Measurements from ENCODE around the gene FAM168B.

Gene FAM168B

GRCh38 chr2:131093006-131093695 is at the start of gene FAM168B:
Gene FAM168B, minus strand, starts transcription at chr2:131093460. Its CDS starts 10,814 bp downstream, at chr2:131082646.
- no peak for TF ChIP-seq CTCF (IDR thresholded peaks at IDR 0.05; ENCODE audit: low read length, missing control alignments)
- H3K4me3 ChIP-seq (replicated peaks; ENCODE audit: low read depth, low read length), result peak within 1 kb of the TSS; percentile 87
- DNase-seq (ENCODE audit: low read depth), result peak; percentile 90

- DNase-seq (ENCODE audit: low read depth), result no peak
- H3K4me3 ChIP-seq (replicated peaks; ENCODE audit: low read depth, low read length), result no peak overlapping the region
- TF ChIP-seq CTCF (IDR thresholded peaks at IDR 0.05; ENCODE audit: low read length, missing control alignments), result no peak
These were observed 49.6 kb upstream of the FAM168B start for GRCh38 chr2:131142849-131143248.

GRCh38 chr2:131140581-131140980 is 47.3 kb upstream of the FAM168B start:
- TF ChIP-seq CTCF (IDR thresholded peaks at IDR 0.05; ENCODE audit: low read length, missing control alignments), result no peak
- no peak overlapping the region for H3K4me3 ChIP-seq (replicated peaks; ENCODE audit: low read depth, low read length)
- DNase-seq (ENCODE audit: low read depth), result no peak

GRCh38 chr2:131132729-131133128 is 39.5 kb upstream of the FAM168B start:
- no peak for TF ChIP-seq CTCF (IDR thresholded peaks at IDR 0.05; ENCODE audit: low read length, missing control alignments)
- DNase-seq (ENCODE audit: low read depth), result no peak
- H3K4me3 ChIP-seq (replicated peaks; ENCODE audit: low read depth, low read length), result no peak overlapping the region

GRCh38 chr2:131130298-131130596 is 37.0 kb upstream of the FAM168B start:
- no peak overlapping the region for H3K4me3 ChIP-seq (replicated peaks; ENCODE audit: low read depth, low read length)
- no peak for DNase-seq (ENCODE audit: low read depth)
- no peak for TF ChIP-seq CTCF (IDR thresholded peaks at IDR 0.05; ENCODE audit: low read length, missing control alignments)

GRCh38 chr2:131127981-131128380 is 34.7 kb upstream of the FAM168B start:
- no peak for DNase-seq (ENCODE audit: low read depth)
- no peak overlapping the region for H3K4me3 ChIP-seq (replicated peaks; ENCODE audit: low read depth, low read length)
- no peak for TF ChIP-seq CTCF (IDR thresholded peaks at IDR 0.05; ENCODE audit: low read length, missing control alignments)

- no peak for TF ChIP-seq CTCF (IDR thresholded peaks at IDR 0.05; ENCODE audit: low read length, missing control alignments)
- H3K4me3 ChIP-seq (replicated peaks; ENCODE audit: low read depth, low read length), result no peak overlapping the region
These were observed 33.8 kb upstream of the FAM168B start for GRCh38 chr2:131127076-131127475.

More at GRCh38 chr2:131127076-131127475, 33.8 kb upstream of the FAM168B start:
- DNase-seq (ENCODE audit: low read depth), result no peak
